Epithelial cell of alveolus of lung (primary cell): ENCODE measurements around the gene THRSP. TPM values are rescaled to one million over a fixed set of nuclear protein-coding genes. Genes with fewer than 3 reads are reported as not detected.

Experiments used
- total RNA-seq: library from RNA; depleted of rRNA; stranded (reverse); fragments of >200 nt; gene quantifications from 2 replicates; pipeline ENCODE4 v1.2.1, GENCODE V29; 2015

The THRSP gene
- not detected in 2 replicates for total RNA-seq

GRCh38 chr11:78063440-78064181 lies at the start of gene THRSP:
THRSP (plus strand) TSS chr11:78063861; CDS start chr11:78063882, 21 bp downstream.

GRCh38 chr11:78022397-78023396 lies 41.0 kb upstream of the THRSP start, which contains the start of gene KCTD14:
KCTD14 (minus strand) TSS chr11:78023276; CDS start chr11:78023249, 27 bp downstream.

GRCh38 chr11:78079232-78080083 lies 15.8 kb downstream of the THRSP start, which contains the start of gene NDUFC2:
NDUFC2 (minus strand) TSS chr11:78079862; CDS start chr11:78079744, 118 bp downstream.

Other genes with a start within 250 kb of the THRSP start
- 22.9 and 55.8 TPM in 2 replicates for gene RSF1, start 243.1 kb upstream of the THRSP start, total RNA-seq
- gene AAMDC, start 242.7 kb upstream of the THRSP start, total RNA-seq: 16.2 and 17.3 TPM in 2 replicates
- gene INTS4, start 69.2 kb upstream of the THRSP start, total RNA-seq: 14.6 and 15.6 TPM in 2 replicates
- 2.0 and 4.8 TPM in 2 replicates for gene KCTD14, start 40.6 kb upstream of the THRSP start, total RNA-seq
- gene NDUFC2, start 16.0 kb downstream of the THRSP start, total RNA-seq: 91.5 and 161 TPM in 2 replicates
- gene ALG8, start 75.8 kb downstream of the THRSP start, total RNA-seq: 34.7 and 40.0 TPM in 2 replicates
- 5.3 and 11.2 TPM in 2 replicates for gene KCTD21, start 124.8 kb downstream of the THRSP start, total RNA-seq
- gene USP35, start 125.1 kb downstream of the THRSP start, total RNA-seq: 5.4 and 7.5 TPM in 2 replicates